ENCODE data around the gene DENND1B. TPM values are rescaled to one million over a fixed set of nuclear protein-coding genes. Genes with fewer than 3 reads are reported as not detected.

Gene DENND1B
- total RNA-seq, 2 experiments from 2014 or later = 25.5 to 25.9 TPM

- H3K27ac Mint-ChIP-seq = no peak overlapping the region
- ATAC-seq (ENCODE audit: low read depth) (no peak), DNase-seq (no peak)
- POLR2A ChIA-PET = no interaction called here
- H3K36me3 Mint-ChIP-seq = peaks cover 15% of the 10 kb centered on the region
- H3K9me3 Mint-ChIP-seq = peaks cover 3% of the 10 kb centered on the region
- H3K4me3 Mint-ChIP-seq = no peak overlapping the region
- H3K4me1 Mint-ChIP-seq = peaks cover 7% of the 10 kb centered on the region
- no peaks in the 10 kb centered on the region for H3K27me3 Mint-ChIP-seq
Observed at GRCh38 chr1:197683280-197683679, 92.0 kb downstream of the DENND1B start.

- DNase-seq (no peak), ATAC-seq (ENCODE audit: low read depth) (no peak)
- POLR2A ChIA-PET = no interaction called here
- Mint-ChIP-seq H3K27me3 (no peaks in the 10 kb centered on the region), H3K4me3 (no peak overlapping the region), H3K27ac (no peak overlapping the region), H3K36me3 (peaks cover 4% of the 10 kb centered on the region), H3K4me1 (peaks cover 4% of the 10 kb centered on the region), H3K9me3 (no peaks in the 10 kb centered on the region)
Observed at GRCh38 chr1:197680311-197680710, 95.0 kb downstream of the DENND1B start.

GRCh38 chr1:197677752-197678295 is 97.5 kb downstream of the DENND1B start:
- Mint-ChIP-seq H3K9me3 (no peaks in the 10 kb centered on the region), H3K4me3 (no peak overlapping the region), H3K27me3 (no peaks in the 10 kb centered on the region), H3K36me3 (peaks cover 3% of the 10 kb centered on the region), H3K27ac (no peak overlapping the region), H3K4me1 (peaks cover 4% of the 10 kb centered on the region)
- POLR2A ChIA-PET = no interaction called here
- DNase-seq (no peak), ATAC-seq (ENCODE audit: low read depth) (no peak)

GRCh38 chr1:197677313-197677712 is 98.0 kb downstream of the DENND1B start:
- Mint-ChIP-seq H3K9me3 (no peaks in the 10 kb centered on the region), H3K4me3 (no peak overlapping the region), H3K27ac (no peak overlapping the region), H3K36me3 (no peaks in the 10 kb centered on the region), H3K4me1 (peaks cover 2% of the 10 kb centered on the region), H3K27me3 (no peaks in the 10 kb centered on the region)
- POLR2A ChIA-PET = no interaction called here
- ATAC-seq (ENCODE audit: low read depth) (no peak), DNase-seq (no peak)

GRCh38 chr1:197675583-197676208 is 99.6 kb downstream of the DENND1B start:
- Mint-ChIP-seq H3K4me1 (no peaks in the 10 kb centered on the region), H3K36me3 (peaks cover 2% of the 10 kb centered on the region), H3K4me3 (no peak overlapping the region), H3K9me3 (no peaks in the 10 kb centered on the region), H3K27ac (no peak overlapping the region), H3K27me3 (no peaks in the 10 kb centered on the region)
- POLR2A ChIA-PET = interaction anchor here (0.7 kb wide), 1 partner anchor 810 kb away, joined by 3 read pairs; no protein-coding TSS in a partner anchor
- DNase-seq = no peak
- no peak for ATAC-seq (ENCODE audit: low read depth)

GRCh38 chr1:197674286-197674685 is 101.0 kb downstream of the DENND1B start:
- ATAC-seq (ENCODE audit: low read depth) = no peak
- H3K4me1 Mint-ChIP-seq = no peaks in the 10 kb centered on the region
- POLR2A ChIA-PET = no interaction called here

GRCh38 chr1:197673292-197673691 is 102.0 kb downstream of the DENND1B start:
- ATAC-seq (ENCODE audit: low read depth) = no peak
- Mint-ChIP-seq H3K4me1 (no peaks in the 10 kb centered on the region), H3K27ac (no peak overlapping the region), H3K27me3 (no peaks in the 10 kb centered on the region), H3K9me3 (no peaks in the 10 kb centered on the region), H3K36me3 (peaks cover 4% of the 10 kb centered on the region), H3K4me3 (no peak overlapping the region)
- no peak for DNase-seq
- POLR2A ChIA-PET = no interaction called here

More at GRCh38 chr1:197674286-197674685, 101.0 kb downstream of the DENND1B start:
- Mint-ChIP-seq H3K4me3 (no peak overlapping the region), H3K36me3 (peaks cover 4% of the 10 kb centered on the region), H3K27me3 (no peaks in the 10 kb centered on the region), H3K9me3 (no peaks in the 10 kb centered on the region), H3K27ac (no peak overlapping the region)
- no peak for DNase-seq

- DNase-seq (no peak), ATAC-seq (ENCODE audit: low read depth) (no peak)
- Mint-ChIP-seq H3K9me3 (no peaks in the 10 kb centered on the region), H3K27me3 (no peaks in the 10 kb centered on the region), H3K4me3 (no peak overlapping the region), H3K36me3 (peaks cover 4% of the 10 kb centered on the region), H3K27ac (no peak overlapping the region), H3K4me1 (no peaks in the 10 kb centered on the region)
- POLR2A ChIA-PET = no interaction called here
Observed at GRCh38 chr1:197672347-197672746, 102.9 kb downstream of the DENND1B start.

GRCh38 chr1:197671920-197672319 is 103.4 kb downstream of the DENND1B start:
- Mint-ChIP-seq H3K4me3 (no peak overlapping the region), H3K36me3 (peaks cover 4% of the 10 kb centered on the region), H3K4me1 (no peaks in the 10 kb centered on the region), H3K27me3 (no peaks in the 10 kb centered on the region), H3K9me3 (no peaks in the 10 kb centered on the region), H3K27ac (no peak overlapping the region)
- no peak for ATAC-seq (ENCODE audit: low read depth)
- DNase-seq = no peak
- POLR2A ChIA-PET = no interaction called here

GRCh38 chr1:197671140-197671539 is 104.1 kb downstream of the DENND1B start:
- no peak overlapping the region for H3K4me3 Mint-ChIP-seq
- H3K4me1 Mint-ChIP-seq = no peaks in the 10 kb centered on the region

GRCh38 chr1:197666769-197667285 is 108.5 kb downstream of the DENND1B start:
- POLR2A ChIA-PET = no interaction called here
- Mint-ChIP-seq H3K27me3 (no peaks in the 10 kb centered on the region), H3K36me3 (peaks cover 5% of the 10 kb centered on the region), H3K27ac (no peak overlapping the region), H3K9me3 (no peaks in the 10 kb centered on the region), H3K4me1 (peaks cover 1% of the 10 kb centered on the region), H3K4me3 (no peak overlapping the region)
- ATAC-seq (ENCODE audit: low read depth) = no peak
- DNase-seq = no peak

More at GRCh38 chr1:197671140-197671539, 104.1 kb downstream of the DENND1B start:
- DNase-seq (no peak), ATAC-seq (ENCODE audit: low read depth) (no peak)
- H3K27me3 Mint-ChIP-seq = no peaks in the 10 kb centered on the region
- H3K36me3 Mint-ChIP-seq = peaks cover 4% of the 10 kb centered on the region
- POLR2A ChIA-PET = no interaction called here
- H3K9me3 Mint-ChIP-seq = no peaks in the 10 kb centered on the region
- no peak overlapping the region for H3K27ac Mint-ChIP-seq

GRCh38 chr1:197664391-197664790 is 110.9 kb downstream of the DENND1B start:
- no peak overlapping the region for H3K27ac Mint-ChIP-seq
- POLR2A ChIA-PET = no interaction called here
- no peaks in the 10 kb centered on the region for H3K9me3 Mint-ChIP-seq
- H3K4me3 Mint-ChIP-seq = no peak overlapping the region
- DNase-seq (no peak), ATAC-seq (ENCODE audit: low read depth) (no peak)
- H3K27me3 Mint-ChIP-seq = no peaks in the 10 kb centered on the region
- peaks cover 3% of the 10 kb centered on the region for H3K4me1 Mint-ChIP-seq
- H3K36me3 Mint-ChIP-seq = peaks cover 6% of the 10 kb centered on the region

GRCh38 chr1:197663162-197663953 is 111.9 kb downstream of the DENND1B start:
- Mint-ChIP-seq H3K27me3 (no peaks in the 10 kb centered on the region), H3K27ac (no peak overlapping the region), H3K36me3 (peaks cover 6% of the 10 kb centered on the region), H3K4me3 (no peak overlapping the region), H3K9me3 (no peaks in the 10 kb centered on the region), H3K4me1 (peaks cover 4% of the 10 kb centered on the region)
- POLR2A ChIA-PET = no interaction called here
- DNase-seq (no peak), ATAC-seq (ENCODE audit: low read depth) (no peak)

- Mint-ChIP-seq H3K27me3 (no peaks in the 10 kb centered on the region), H3K36me3 (peaks cover 18% of the 10 kb centered on the region), H3K4me3 (no peak overlapping the region), H3K27ac (no peak overlapping the region), H3K9me3 (peaks cover 1% of the 10 kb centered on the region), H3K4me1 (peaks cover 4% of the 10 kb centered on the region)
- DNase-seq = no peak
- ATAC-seq (ENCODE audit: low read depth) = no peak
- POLR2A ChIA-PET = no interaction called here
Observed at GRCh38 chr1:197660389-197660788, 114.9 kb downstream of the DENND1B start.
